A549 (cell line): Measurements from ENCODE around the gene SPRR3. TPM values are rescaled to one million over a fixed set of nuclear protein-coding genes. Genes with fewer than 3 reads are reported as not detected.

ENCODE experiments used
- ATAC-seq, 2 experiments: fragments of 200-7000 bp in 1 of 2; fragments of >200 bp in 1 of 2; cut with Nextera tagmentation in 1 of 2; cut with Tn5 transposase in 1 of 2; 3 replicates each; pipeline versions ENCODE4 v1.8.0 to v1.9.1; 2018 to 2020; ENCODE audit warnings: mild to moderate bottlenecking in 1 of 2, moderate library complexity in 1 of 2
- CTCF ChIA-PET: fragments of 300-600 bp; sonication (Branson Sonifier 250); formaldehyde crosslinking; extraction: SDS; loops from one replicate; lab custom pipeline; 2021; ENCODE audit warnings: antibody characterized with exemption, inconsistent platforms; lab: Yijun Ruan, JAX
- POLR2A ChIA-PET: fragments of 350-600 bp; formaldehyde crosslinking; extraction: SDS; loops from one replicate; lab custom pipeline; 2021; ENCODE audit warnings: antibody characterized with exemption, inconsistent platforms; lab: Yijun Ruan, JAX
- DNase-seq, 2 experiments: peaks; one replicate each; pipeline versions ENCODE4 v3.0.0 to v3.0.0-alpha.2; 2011 to 2016; ENCODE audit warnings: low read depth in 1 of 2, low spot score in 1 of 2
- FAIRE-seq: peaks from 2 replicates; lab custom pipeline; 2011; peaks lifted over from hg19 to GRCh38; lab: Jason Lieb, UNC
- H3K27ac ChIP-seq, 2 experiments: fragments of >200 bp; sonication (Bioruptor Twin); formaldehyde crosslinking; 3 replicates each; pipeline ENCODE4 v1.5.1; 2016 to 2017
- H3K4me1 ChIP-seq: fragments of >200 bp; sonication (Bioruptor Twin); formaldehyde crosslinking; 3 replicates; pipeline ENCODE4 v1.6.1; 2016
- H3K4me2 ChIP-seq: fragments of >200 bp; sonication (Bioruptor Twin); formaldehyde crosslinking; 3 replicates; pipeline ENCODE4 v1.6.1; 2016
- H3K4me3 ChIP-seq: fragments of >200 bp; sonication (Bioruptor Twin); formaldehyde crosslinking; 3 replicates; pipeline ENCODE4 v1.5.1; 2016
- H3K9me3 ChIP-seq: fragments of >200 bp; sonication (Bioruptor Twin); formaldehyde crosslinking; 3 replicates; pipeline ENCODE4 v1.6.1; 2016
- BCL3 ChIP-seq: fragments of >200 bp; sonication (Bioruptor Twin); formaldehyde crosslinking; IDR thresholded peaks from 3 replicates; pipeline ENCODE4 v1.6.1; 2016
- CBX8 ChIP-seq: fragments of 200-600 bp; sonication (generic); IDR thresholded peaks from 2 replicates; pipeline ENCODE4 v1.6.1; 2016
- CEBPB ChIP-seq, 2 experiments: fragments of >200 bp in 1 of 2; sonication (Bioruptor Twin) in 1 of 2; formaldehyde crosslinking in 1 of 2; IDR thresholded peaks; 2 replicates each; pipeline ENCODE4 v1.6.1; 2012 to 2016
- EHF ChIP-seq: fragments of 250-450 bp; sonication (Bioruptor Pico); IDR thresholded peaks from 2 replicates; pipeline ENCODE4 v1.5.0; 2020; ENCODE audit warnings: mild to moderate bottlenecking
- EHMT2 ChIP-seq: fragments of 200-600 bp; sonication (generic); IDR thresholded peaks from 2 replicates; pipeline ENCODE4 v1.6.1; 2016; ENCODE audit warnings: antibody characterized with exemption, low read depth, mild to moderate bottlenecking, moderate library complexity
- GATA3 ChIP-seq: IDR thresholded peaks from 2 replicates; pipeline ENCODE4 v1.6.1; 2012; ENCODE audit warnings: borderline replicate concordance
- HDAC2 ChIP-seq: fragments of 200-600 bp; sonication (generic); IDR thresholded peaks from 2 replicates; pipeline ENCODE4 v1.6.1; 2016
- HES2 ChIP-seq: fragments of >200 bp; sonication (Bioruptor Twin); formaldehyde crosslinking; IDR thresholded peaks from 2 replicates; pipeline ENCODE4 v1.6.1; 2016
- HEYL ChIP-seq: fragments of 250-450 bp; sonication (Bioruptor Pico); IDR thresholded peaks from 2 replicates; pipeline ENCODE4 v1.8.0; 2021; ENCODE audit warnings: mild to moderate bottlenecking, moderate library complexity
- HOXA7 ChIP-seq: fragments of 250-450 bp; sonication (Bioruptor Pico); IDR thresholded peaks from 2 replicates; pipeline ENCODE4 v1.5.0; 2020; ENCODE audit warnings: mild to moderate bottlenecking, moderate library complexity
- HOXB13 ChIP-seq: fragments of 250-450 bp; sonication (Bioruptor Pico); IDR thresholded peaks from 2 replicates; pipeline ENCODE4 v1.5.0; 2020; ENCODE audit warnings: low read depth, mild to moderate bottlenecking, moderate library complexity
- HOXB5 ChIP-seq: fragments of 250-450 bp; sonication (Bioruptor Pico); IDR thresholded peaks from 2 replicates; pipeline ENCODE4 v1.5.0; 2020; ENCODE audit warnings: mild to moderate bottlenecking, moderate library complexity
- JUN ChIP-seq, 2 experiments: fragments of >200 bp; sonication (Bioruptor Twin); formaldehyde crosslinking; IDR thresholded peaks; 2 replicates in 1 of 2; 3 replicates in 1 of 2; pipeline ENCODE4 v1.6.1; 2016 to 2017
- JUNB ChIP-seq: fragments of >200 bp; sonication (Bioruptor Twin); formaldehyde crosslinking; IDR thresholded peaks from 2 replicates; pipeline ENCODE4 v1.6.1; 2016
- KDM5A ChIP-seq: fragments of 200-600 bp; sonication (generic); IDR thresholded peaks from 2 replicates; pipeline ENCODE4 v1.6.1; 2016; ENCODE audit warnings: antibody characterized with exemption, mild to moderate bottlenecking
- MYC ChIP-seq: IDR thresholded peaks from 2 replicates; pipeline ENCODE4 v1.6.1; 2012; ENCODE audit warnings: mild to moderate bottlenecking, inconsistent platforms, low read length, improper control_type of control experiment, borderline replicate concordance
- PHF8 ChIP-seq: fragments of 200-600 bp; sonication (generic); IDR thresholded peaks from 2 replicates; pipeline ENCODE4 v1.6.1; 2016; ENCODE audit warnings: low read depth, mild to moderate bottlenecking, antibody characterized with exemption, moderate library complexity, borderline replicate concordance
- RAD21 ChIP-seq, 2 experiments: fragments of >200 bp in 1 of 2; sonication (Bioruptor Twin) in 1 of 2; formaldehyde crosslinking in 1 of 2; IDR thresholded peaks in 1 of 2; conservative IDR thresholded peaks in 1 of 2; 2 replicates in 1 of 2; 3 replicates in 1 of 2; pipeline ENCODE4 v1.6.1; 2012 to 2018; ENCODE audit warnings: inconsistent platforms in 1 of 2
- RNF2 ChIP-seq: fragments of 200-600 bp; sonication (generic); IDR thresholded peaks from 2 replicates; pipeline ENCODE4 v1.6.1; 2016; ENCODE audit warnings: low read depth, mild to moderate bottlenecking, antibody characterized with exemption, moderate library complexity, borderline replicate concordance
- SMC3 ChIP-seq: fragments of >200 bp; sonication (Bioruptor Twin); formaldehyde crosslinking; IDR thresholded peaks from 3 replicates; pipeline ENCODE4 v1.6.1; 2018; ENCODE audit warnings: inconsistent platforms
- SREBF2 ChIP-seq: fragments of 450-650 bp; IDR thresholded peaks from 2 replicates; pipeline ENCODE4 v1.6.1; 2014; ENCODE audit warnings: mild to moderate bottlenecking, moderate library complexity
- TFCP2L1 ChIP-seq: fragments of 250-450 bp; sonication (Bioruptor Pico); IDR thresholded peaks from 2 replicates; pipeline ENCODE4 v1.5.0; 2021; ENCODE audit warnings: mild to moderate bottlenecking
- ZSCAN20 ChIP-seq: fragments of 250-450 bp; sonication (Bioruptor Pico); IDR thresholded peaks from 2 replicates; pipeline ENCODE4 v1.8.0; 2022; ENCODE audit warnings: mild to moderate bottlenecking, moderate library complexity
- WGBS: methylation state at CpG from one replicate; pipeline ENCODE4 v1.1.6; 2017; ENCODE audit errors: missing lambda C conversion rate; 5-methylcytosine and 5-hydroxymethylcytosine counted together
- polyA plus RNA-seq, 4 experiments: library from polyadenylated mRNA; depleted of rRNA in 3 of 4; stranded (reverse); fragments of >200 nt; fragmentation: RNase III in 1 of 4; extraction: RNeasy Plus Mini Kit Qiagen cat#74134 plus additional on column Dnase treatment in 1 of 4; gene quantifications; 2 replicates in 3 of 4; 3 replicates in 1 of 4; pipeline ENCODE4 v1.2.3, GENCODE V29; 2011 to 2017
- TF ChIP-seq, protein P1 (sequence below): fragments of 200-600 bp; sonication (generic); IDR thresholded peaks from 2 replicates; pipeline ENCODE4 v1.6.1; 2016; ENCODE audit warnings: antibody characterized with exemption, mild to moderate bottlenecking, moderate library complexity
- TF ChIP-seq, protein P2 (sequence below): fragments of 250-450 bp; sonication (Bioruptor Pico); IDR thresholded peaks from 2 replicates; pipeline ENCODE4 v1.5.0; 2021; ENCODE audit warnings: mild to moderate bottlenecking, moderate library complexity, borderline replicate concordance
- TF ChIP-seq, protein P3 (sequence below): IDR thresholded peaks from 2 replicates; pipeline ENCODE4 v1.6.1; 2012; ENCODE audit warnings: low read depth, borderline replicate concordance
- TF ChIP-seq, protein P4 (sequence below): fragments of 450-650 bp; IDR thresholded peaks from 2 replicates; pipeline ENCODE4 v1.6.1; 2014; ENCODE audit warnings: antibody characterized with exemption

SPRR3 gene
- polyA plus RNA-seq, 2 of the 4 experiments (the other 2 are of a cell fraction), result not detected

DNA sequence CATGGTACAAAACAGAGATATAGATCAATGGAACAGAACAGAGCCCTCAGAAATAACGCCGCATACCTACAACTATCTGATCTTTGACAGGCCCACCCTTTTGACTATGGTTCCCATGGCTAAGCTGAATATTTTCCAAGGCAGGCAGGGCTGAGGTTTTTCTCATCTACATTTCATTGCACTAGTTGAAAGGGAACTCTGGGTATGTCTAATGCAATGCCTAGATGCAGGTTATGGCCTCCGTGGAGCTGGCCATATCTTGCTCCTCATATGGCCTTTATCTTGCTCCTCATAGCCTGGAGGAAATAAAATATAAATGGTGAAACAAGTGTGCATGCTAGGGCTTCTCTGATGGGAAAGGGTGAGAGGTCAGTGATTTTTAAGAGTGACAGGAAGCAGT lies 44.0 kb upstream of the SPRR3 start (continued):
- no peak for TF ChIP-seq PHF8
- TF ChIP-seq SREBF2, result no peak
- TF ChIP-seq HEYL (CRISPR knock-in tag), result no peak
- TF ChIP-seq SMC3, result no peak
- TF ChIP-seq, protein P1, sequence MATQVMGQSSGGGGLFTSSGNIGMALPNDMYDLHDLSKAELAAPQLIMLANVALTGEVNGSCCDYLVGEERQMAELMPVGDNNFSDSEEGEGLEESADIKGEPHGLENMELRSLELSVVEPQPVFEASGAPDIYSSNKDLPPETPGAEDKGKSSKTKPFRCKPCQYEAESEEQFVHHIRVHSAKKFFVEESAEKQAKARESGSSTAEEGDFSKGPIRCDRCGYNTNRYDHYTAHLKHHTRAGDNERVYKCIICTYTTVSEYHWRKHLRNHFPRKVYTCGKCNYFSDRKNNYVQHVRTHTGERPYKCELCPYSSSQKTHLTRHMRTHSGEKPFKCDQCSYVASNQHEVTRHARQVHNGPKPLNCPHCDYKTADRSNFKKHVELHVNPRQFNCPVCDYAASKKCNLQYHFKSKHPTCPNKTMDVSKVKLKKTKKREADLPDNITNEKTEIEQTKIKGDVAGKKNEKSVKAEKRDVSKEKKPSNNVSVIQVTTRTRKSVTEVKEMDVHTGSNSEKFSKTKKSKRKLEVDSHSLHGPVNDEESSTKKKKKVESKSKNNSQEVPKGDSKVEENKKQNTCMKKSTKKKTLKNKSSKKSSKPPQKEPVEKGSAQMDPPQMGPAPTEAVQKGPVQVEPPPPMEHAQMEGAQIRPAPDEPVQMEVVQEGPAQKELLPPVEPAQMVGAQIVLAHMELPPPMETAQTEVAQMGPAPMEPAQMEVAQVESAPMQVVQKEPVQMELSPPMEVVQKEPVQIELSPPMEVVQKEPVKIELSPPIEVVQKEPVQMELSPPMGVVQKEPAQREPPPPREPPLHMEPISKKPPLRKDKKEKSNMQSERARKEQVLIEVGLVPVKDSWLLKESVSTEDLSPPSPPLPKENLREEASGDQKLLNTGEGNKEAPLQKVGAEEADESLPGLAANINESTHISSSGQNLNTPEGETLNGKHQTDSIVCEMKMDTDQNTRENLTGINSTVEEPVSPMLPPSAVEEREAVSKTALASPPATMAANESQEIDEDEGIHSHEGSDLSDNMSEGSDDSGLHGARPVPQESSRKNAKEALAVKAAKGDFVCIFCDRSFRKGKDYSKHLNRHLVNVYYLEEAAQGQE, result no peak
- no peak for TF ChIP-seq RAD21 (conservative IDR thresholded peaks at IDR 0.05 in 1 of 2, IDR thresholded peaks at IDR 0.05 in 1 of 2)
- no peak for TF ChIP-seq ZSCAN20 (CRISPR knock-in tag)

GRCh38 chr1:152959273-152959672 lies 42.3 kb upstream of the SPRR3 start:
- Histone ChIP-seq H3K4me3 (no peak overlapping the region), H3K27ac (no peak overlapping the region), H3K9me3 (no peaks in the 10 kb centered on the region), H3K4me1 (no peaks in the 10 kb centered on the region), H3K4me2 (no peak overlapping the region)
- FAIRE-seq (no peak), DNase-seq (no peak), ATAC-seq (no peak)
- POLR2A ChIA-PET, result no interaction called here
- CTCF ChIA-PET, result no interaction called here
- TF ChIP-seq, protein P2, sequence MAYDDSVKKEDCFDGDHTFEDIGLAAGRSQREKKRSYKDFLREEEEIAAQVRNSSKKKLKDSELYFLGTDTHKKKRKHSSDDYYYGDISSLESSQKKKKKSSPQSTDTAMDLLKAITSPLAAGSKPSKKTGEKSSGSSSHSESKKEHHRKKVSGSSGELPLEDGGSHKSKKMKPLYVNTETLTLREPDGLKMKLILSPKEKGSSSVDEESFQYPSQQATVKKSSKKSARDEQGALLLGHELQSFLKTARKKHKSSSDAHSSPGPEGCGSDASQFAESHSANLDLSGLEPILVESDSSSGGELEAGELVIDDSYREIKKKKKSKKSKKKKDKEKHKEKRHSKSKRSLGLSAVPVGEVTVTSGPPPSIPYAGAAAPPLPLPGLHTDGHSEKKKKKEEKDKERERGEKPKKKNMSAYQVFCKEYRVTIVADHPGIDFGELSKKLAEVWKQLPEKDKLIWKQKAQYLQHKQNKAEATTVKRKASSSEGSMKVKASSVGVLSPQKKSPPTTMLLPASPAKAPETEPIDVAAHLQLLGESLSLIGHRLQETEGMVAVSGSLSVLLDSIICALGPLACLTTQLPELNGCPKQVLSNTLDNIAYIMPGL, result no peak
- TF ChIP-seq HOXB5 (CRISPR knock-in tag) (no peak), RNF2 (no peak), KDM5A (no peak), HES2 (no peak), GATA3 (no peak), MYC (no peak), HOXB13 (CRISPR knock-in tag) (no peak), JUNB (no peak), HOXA7 (CRISPR knock-in tag) (no peak), HDAC2 (no peak), TFCP2L1 (CRISPR knock-in tag) (no peak), BCL3 (no peak), EHMT2 (no peak), EHF (CRISPR knock-in tag) (no peak), CEBPB (IDR thresholded peaks at IDR 0.05) (no peak), CBX8 (no peak), JUN (IDR thresholded peaks at IDR 0.05) (no peak)
- TF ChIP-seq, protein P3, sequence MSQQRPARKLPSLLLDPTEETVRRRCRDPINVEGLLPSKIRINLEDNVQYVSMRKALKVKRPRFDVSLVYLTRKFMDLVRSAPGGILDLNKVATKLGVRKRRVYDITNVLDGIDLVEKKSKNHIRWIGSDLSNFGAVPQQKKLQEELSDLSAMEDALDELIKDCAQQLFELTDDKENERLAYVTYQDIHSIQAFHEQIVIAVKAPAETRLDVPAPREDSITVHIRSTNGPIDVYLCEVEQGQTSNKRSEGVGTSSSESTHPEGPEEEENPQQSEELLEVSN, result no peak
- TF ChIP-seq, protein P4, sequence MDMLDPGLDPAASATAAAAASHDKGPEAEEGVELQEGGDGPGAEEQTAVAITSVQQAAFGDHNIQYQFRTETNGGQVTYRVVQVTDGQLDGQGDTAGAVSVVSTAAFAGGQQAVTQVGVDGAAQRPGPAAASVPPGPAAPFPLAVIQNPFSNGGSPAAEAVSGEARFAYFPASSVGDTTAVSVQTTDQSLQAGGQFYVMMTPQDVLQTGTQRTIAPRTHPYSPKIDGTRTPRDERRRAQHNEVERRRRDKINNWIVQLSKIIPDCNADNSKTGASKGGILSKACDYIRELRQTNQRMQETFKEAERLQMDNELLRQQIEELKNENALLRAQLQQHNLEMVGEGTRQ, result no peak
- WGBS, result 43% methylated on average over 3 of the region's 3 CpGs
